ENCODE data around the gene GABRG3. TPM values are rescaled to one million over a fixed set of nuclear protein-coding genes. Genes with fewer than 3 reads are reported as not detected.

The GABRG3 gene
- total and polyA plus RNA-seq, 2 experiments from 2014 or later = 0.10 to 1.4 TPM

DNA sequence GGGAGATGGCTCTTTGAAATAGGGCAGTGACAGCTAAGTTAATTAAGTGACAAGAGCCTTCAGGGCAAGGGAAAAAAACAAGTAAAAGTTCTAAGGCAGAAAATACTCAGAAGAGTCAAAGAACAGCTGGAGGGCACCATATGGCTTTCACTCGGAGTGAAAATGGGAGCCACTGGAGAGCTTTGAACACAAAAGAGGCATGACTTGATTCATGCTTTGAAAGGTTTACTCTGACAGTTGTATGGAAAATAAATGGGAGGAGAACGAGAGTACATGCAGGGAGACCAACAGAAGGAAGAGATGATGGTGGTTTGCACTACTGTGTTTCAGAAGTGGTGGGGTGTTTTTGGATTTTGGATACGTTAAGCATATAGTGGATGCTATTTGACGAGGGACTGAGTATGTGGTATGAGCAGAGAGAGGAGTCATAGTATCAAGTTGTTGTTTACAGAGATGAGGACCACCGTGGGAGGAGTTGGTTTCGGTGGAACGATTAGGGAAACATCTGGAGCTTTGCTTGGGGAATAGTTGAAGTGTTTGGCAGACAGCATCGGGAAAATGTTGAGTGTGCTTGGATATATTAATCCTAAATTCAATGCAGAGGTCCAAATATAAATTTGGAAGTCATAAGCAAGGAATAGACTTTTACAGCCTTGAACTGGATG lies 411.5 kb downstream of the GABRG3 start (continued):
- TF ChIP-seq ZNF331 (CRISPR knock-in tag; IDR thresholded peaks at IDR 0.05; ENCODE audit: low read depth) (no peak), POLR2AphosphoS5 (IDR thresholded peaks at IDR 0.05; ENCODE audit: low read depth) (no peak), NANOG (IDR thresholded peaks at IDR 0.05; ENCODE audit: borderline replicate concordance) (no peak), ZNF114 (CRISPR knock-in tag; IDR thresholded peaks at IDR 0.05) (no peak)

DNA sequence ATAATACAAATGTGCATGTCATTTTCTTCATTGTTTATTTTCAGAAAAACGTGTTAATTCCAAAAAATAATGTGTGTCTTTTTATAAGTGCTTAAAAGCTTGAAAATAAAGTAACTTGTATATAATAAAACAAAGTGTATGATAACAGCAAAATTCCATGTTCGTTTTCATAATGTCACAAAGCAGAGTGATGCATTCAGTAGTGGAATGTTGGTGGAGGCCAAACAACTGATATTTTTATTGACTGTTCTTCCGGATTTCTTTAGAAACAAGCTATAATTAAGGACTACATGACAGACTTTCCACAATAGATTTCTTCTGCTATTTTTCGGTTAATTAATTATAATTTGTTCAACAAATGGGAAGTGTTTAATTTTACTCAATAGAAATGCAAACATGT lies 412.7 kb downstream of the GABRG3 start:
- Mint-ChIP-seq H3K27me3 (ENCODE audit: insufficient read depth, low read depth, poor library complexity) (peaks cover 2% of the 10 kb centered on the region), H3K27ac (no peak overlapping the region), H3K36me3 (ENCODE audit: low read depth) (no peaks in the 10 kb centered on the region), H3K4me3 (no peak overlapping the region), H3K9me3 (no peaks in the 10 kb centered on the region), H3K4me1 (no peaks in the 10 kb centered on the region)
- no peak overlapping the region for H3K27ac ChIP-seq (ENCODE audit: low read depth)
- no peaks in the 10 kb centered on the region for H3K4me1 ChIP-seq (ENCODE audit: insufficient read depth)
- ATAC-seq (no peak), DNase-seq (ENCODE audit: low spot score) (no peak)
- H3K36me3 ChIP-seq (ENCODE audit: insufficient read depth) = no peaks in the 10 kb centered on the region
- H3K79me2 ChIP-seq (replicated peaks; ENCODE audit: insufficient read depth) = no peaks in the 10 kb centered on the region
- no peak overlapping the region for H2AFZ ChIP-seq
- H3K27me3 ChIP-seq (ENCODE audit: insufficient read depth) = no peaks in the 10 kb centered on the region
- H4K20me1 ChIP-seq (replicated peaks; ENCODE audit: insufficient read depth) = no peaks in the 10 kb centered on the region
- H3K9me2 ChIP-seq (ENCODE audit: insufficient read depth) = no peaks in the 10 kb centered on the region
- H3K4me2 ChIP-seq = no peak overlapping the region
- no peaks in the 10 kb centered on the region for H3F3A ChIP-seq (replicated peaks; ENCODE audit: low read depth)
- no peak overlapping the region for H3K4me3 ChIP-seq
- no peak for TF ChIP-seq NANOG (IDR thresholded peaks at IDR 0.05; ENCODE audit: borderline replicate concordance)
- TF ChIP-seq POLR2AphosphoS5 (IDR thresholded peaks at IDR 0.05; ENCODE audit: low read depth) = no peak
- no peak for TF ChIP-seq JUNB (IDR thresholded peaks at IDR 0.05; ENCODE audit: unreplicated experiment)
- no peak for TF ChIP-seq EZH2phosphoT487 (IDR thresholded peaks at IDR 0.05; ENCODE audit: unreplicated experiment)
- TF ChIP-seq, protein P1, sequence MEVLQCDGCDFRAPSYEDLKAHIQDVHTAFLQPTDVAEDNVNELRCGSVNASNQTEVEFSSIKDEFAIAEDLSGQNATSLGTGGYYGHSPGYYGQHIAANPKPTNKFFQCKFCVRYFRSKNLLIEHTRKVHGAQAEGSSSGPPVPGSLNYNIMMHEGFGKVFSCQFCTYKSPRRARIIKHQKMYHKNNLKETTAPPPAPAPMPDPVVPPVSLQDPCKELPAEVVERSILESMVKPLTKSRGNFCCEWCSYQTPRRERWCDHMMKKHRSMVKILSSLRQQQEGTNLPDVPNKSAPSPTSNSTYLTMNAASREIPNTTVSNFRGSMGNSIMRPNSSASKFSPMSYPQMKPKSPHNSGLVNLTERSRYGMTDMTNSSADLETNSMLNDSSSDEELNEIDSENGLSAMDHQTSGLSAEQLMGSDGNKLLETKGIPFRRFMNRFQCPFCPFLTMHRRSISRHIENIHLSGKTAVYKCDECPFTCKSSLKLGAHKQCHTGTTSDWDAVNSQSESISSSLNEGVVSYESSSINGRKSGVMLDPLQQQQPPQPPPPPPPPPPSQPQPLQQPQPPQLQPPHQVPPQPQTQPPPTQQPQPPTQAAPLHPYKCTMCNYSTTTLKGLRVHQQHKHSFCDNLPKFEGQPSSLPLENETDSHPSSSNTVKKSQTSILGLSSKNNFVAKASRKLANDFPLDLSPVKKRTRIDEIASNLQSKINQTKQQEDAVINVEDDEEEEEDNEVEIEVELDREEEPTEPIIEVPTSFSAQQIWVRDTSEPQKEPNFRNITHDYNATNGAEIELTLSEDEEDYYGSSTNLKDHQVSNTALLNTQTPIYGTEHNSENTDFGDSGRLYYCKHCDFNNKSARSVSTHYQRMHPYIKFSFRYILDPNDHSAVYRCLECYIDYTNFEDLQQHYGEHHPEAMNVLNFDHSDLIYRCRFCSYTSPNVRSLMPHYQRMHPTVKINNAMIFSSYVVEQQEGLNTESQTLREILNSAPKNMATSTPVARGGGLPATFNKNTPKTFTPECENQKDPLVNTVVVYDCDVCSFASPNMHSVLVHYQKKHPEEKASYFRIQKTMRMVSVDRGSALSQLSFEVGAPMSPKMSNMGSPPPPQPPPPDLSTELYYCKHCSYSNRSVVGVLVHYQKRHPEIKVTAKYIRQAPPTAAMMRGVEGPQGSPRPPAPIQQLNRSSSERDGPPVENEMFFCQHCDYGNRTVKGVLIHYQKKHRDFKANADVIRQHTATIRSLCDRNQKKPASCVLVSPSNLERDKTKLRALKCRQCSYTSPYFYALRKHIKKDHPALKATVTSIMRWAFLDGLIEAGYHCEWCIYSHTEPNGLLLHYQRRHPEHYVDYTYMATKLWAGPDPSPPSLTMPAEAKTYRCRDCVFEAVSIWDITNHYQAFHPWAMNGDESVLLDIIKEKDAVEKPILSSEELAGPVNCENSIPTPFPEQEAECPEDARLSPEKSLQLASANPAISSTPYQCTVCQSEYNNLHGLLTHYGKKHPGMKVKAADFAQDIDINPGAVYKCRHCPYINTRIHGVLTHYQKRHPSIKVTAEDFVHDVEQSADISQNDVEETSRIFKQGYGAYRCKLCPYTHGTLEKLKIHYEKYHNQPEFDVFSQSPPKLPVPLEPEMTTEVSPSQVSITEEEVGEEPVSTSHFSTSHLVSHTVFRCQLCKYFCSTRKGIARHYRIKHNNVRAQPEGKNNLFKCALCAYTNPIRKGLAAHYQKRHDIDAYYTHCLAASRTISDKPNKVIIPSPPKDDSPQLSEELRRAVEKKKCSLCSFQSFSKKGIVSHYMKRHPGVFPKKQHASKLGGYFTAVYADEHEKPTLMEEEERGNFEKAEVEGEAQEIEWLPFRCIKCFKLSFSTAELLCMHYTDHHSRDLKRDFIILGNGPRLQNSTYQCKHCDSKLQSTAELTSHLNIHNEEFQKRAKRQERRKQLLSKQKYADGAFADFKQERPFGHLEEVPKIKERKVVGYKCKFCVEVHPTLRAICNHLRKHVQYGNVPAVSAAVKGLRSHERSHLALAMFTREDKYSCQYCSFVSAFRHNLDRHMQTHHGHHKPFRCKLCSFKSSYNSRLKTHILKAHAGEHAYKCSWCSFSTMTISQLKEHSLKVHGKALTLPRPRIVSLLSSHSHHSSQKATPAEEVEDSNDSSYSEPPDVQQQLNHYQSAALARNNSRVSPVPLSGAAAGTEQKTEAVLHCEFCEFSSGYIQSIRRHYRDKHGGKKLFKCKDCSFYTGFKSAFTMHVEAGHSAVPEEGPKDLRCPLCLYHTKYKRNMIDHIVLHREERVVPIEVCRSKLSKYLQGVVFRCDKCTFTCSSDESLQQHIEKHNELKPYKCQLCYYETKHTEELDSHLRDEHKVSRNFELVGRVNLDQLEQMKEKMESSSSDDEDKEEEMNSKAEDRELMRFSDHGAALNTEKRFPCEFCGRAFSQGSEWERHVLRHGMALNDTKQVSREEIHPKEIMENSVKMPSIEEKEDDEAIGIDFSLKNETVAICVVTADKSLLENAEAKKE (CRISPR knock-in tag; IDR thresholded peaks at IDR 0.05) = no peak

All from GM23338 (cell line).